Upper lobe of left lung (tissue), 4 donors: ENCODE measurements around the gene OPN1SW.

Source experiments
- CTCF ChIP-seq, 6 experiments: fragments of 450-650 bp in 4 of 6; fragments of 200-600 bp in 2 of 6; sonication (generic) in 2 of 6; IDR thresholded peaks; one replicate each; pipeline ENCODE4 v1.5.1; 2016 to 2019; ENCODE audit warnings: antibody characterized with exemption in 6 of 6
- EP300 ChIP-seq, 4 donors: sonication (generic); formaldehyde crosslinking; IDR thresholded peaks; one replicate each; pipeline ENCODE4 v1.5.1; 2017; ENCODE audit warnings: antibody characterized with exemption in 4 of 4, control low read depth in 2 of 4
- POLR2A ChIP-seq, 4 donors: fragments of 450-650 bp; IDR thresholded peaks; one replicate each; pipeline ENCODE4 v1.5.1; 2016 to 2017; ENCODE audit warnings: antibody characterized with exemption in 4 of 4, mild to moderate bottlenecking in 2 of 4

GRCh38 chr7:128781126-128781525 is 5.5 kb upstream of the OPN1SW start:
- no peak for TF ChIP-seq POLR2A (IDR thresholded peaks at IDR 0.05)
- TF ChIP-seq EP300 (IDR thresholded peaks at IDR 0.05): no peak
- TF ChIP-seq CTCF (IDR thresholded peaks at IDR 0.05): no peak
